A549 (cell line): ENCODE results near the gene CHCHD6. TPM values are rescaled to one million over a fixed set of nuclear protein-coding genes. Genes with fewer than 3 reads are reported as not detected.

Source experiments
- ATAC-seq, 2 experiments: fragments of 200-7000 bp in 1 of 2; fragments of >200 bp in 1 of 2; cut with Nextera tagmentation in 1 of 2; cut with Tn5 transposase in 1 of 2; 3 replicates each; pipeline versions ENCODE4 v1.8.0 to v1.9.1; 2018 to 2020; ENCODE audit warnings: mild to moderate bottlenecking in 1 of 2, moderate library complexity in 1 of 2
- CTCF ChIA-PET: fragments of 300-600 bp; sonication (Branson Sonifier 250); formaldehyde crosslinking; extraction: SDS; loops from one replicate; lab custom pipeline; 2021; ENCODE audit warnings: antibody characterized with exemption, inconsistent platforms; lab: Yijun Ruan, JAX
- POLR2A ChIA-PET: fragments of 350-600 bp; formaldehyde crosslinking; extraction: SDS; loops from one replicate; lab custom pipeline; 2021; ENCODE audit warnings: antibody characterized with exemption, inconsistent platforms; lab: Yijun Ruan, JAX
- DNase-seq, 2 experiments: peaks; one replicate each; pipeline versions ENCODE4 v3.0.0 to v3.0.0-alpha.2; 2011 to 2016; ENCODE audit warnings: low read depth in 1 of 2, low spot score in 1 of 2
- FAIRE-seq: peaks from 2 replicates; lab custom pipeline; 2011; peaks lifted over from hg19 to GRCh38; lab: Jason Lieb, UNC
- H3K27ac ChIP-seq, 2 experiments: fragments of >200 bp; sonication (Bioruptor Twin); formaldehyde crosslinking; 3 replicates each; pipeline ENCODE4 v1.5.1; 2016 to 2017
- H3K4me1 ChIP-seq: fragments of >200 bp; sonication (Bioruptor Twin); formaldehyde crosslinking; 3 replicates; pipeline ENCODE4 v1.6.1; 2016
- H3K4me2 ChIP-seq: fragments of >200 bp; sonication (Bioruptor Twin); formaldehyde crosslinking; 3 replicates; pipeline ENCODE4 v1.6.1; 2016
- H3K4me3 ChIP-seq: fragments of >200 bp; sonication (Bioruptor Twin); formaldehyde crosslinking; 3 replicates; pipeline ENCODE4 v1.5.1; 2016
- H3K9me3 ChIP-seq: fragments of >200 bp; sonication (Bioruptor Twin); formaldehyde crosslinking; 3 replicates; pipeline ENCODE4 v1.6.1; 2016
- ATOH8 ChIP-seq: fragments of 250-450 bp; sonication (Bioruptor Pico); IDR thresholded peaks from 2 replicates; pipeline ENCODE4 v1.5.0; 2020; ENCODE audit warnings: low read depth, mild to moderate bottlenecking, moderate library complexity
- CEBPB ChIP-seq, 2 experiments: fragments of >200 bp in 1 of 2; sonication (Bioruptor Twin) in 1 of 2; formaldehyde crosslinking in 1 of 2; IDR thresholded peaks; 2 replicates each; pipeline ENCODE4 v1.6.1; 2012 to 2016
- CHD4 ChIP-seq: fragments of 200-600 bp; sonication (generic); IDR thresholded peaks from 2 replicates; pipeline ENCODE4 v1.6.1; 2016; ENCODE audit warnings: antibody characterized with exemption, mild to moderate bottlenecking, borderline replicate concordance
- EHMT2 ChIP-seq: fragments of 200-600 bp; sonication (generic); IDR thresholded peaks from 2 replicates; pipeline ENCODE4 v1.6.1; 2016; ENCODE audit warnings: antibody characterized with exemption, low read depth, mild to moderate bottlenecking, moderate library complexity
- EP300 ChIP-seq, 2 experiments: fragments of >200 bp; sonication (Bioruptor Twin); formaldehyde crosslinking; IDR thresholded peaks; 2 replicates in 1 of 2; 3 replicates in 1 of 2; pipeline ENCODE4 v1.6.1; 2016 to 2017
- ESRRA ChIP-seq: fragments of 150-350 bp; IDR thresholded peaks from 2 replicates; pipeline ENCODE4 v1.6.1; 2014; ENCODE audit warnings: mild to moderate bottlenecking, low read length, borderline replicate concordance
- FOSB ChIP-seq: fragments of 250-450 bp; sonication (Bioruptor Pico); IDR thresholded peaks from 2 replicates; pipeline ENCODE4 v1.5.0; 2020; ENCODE audit warnings: mild to moderate bottlenecking, moderate library complexity
- FOSL2 ChIP-seq, 2 experiments: fragments of 450-650 bp in 1 of 2; fragments of >200 bp in 1 of 2; sonication (Bioruptor Twin) in 1 of 2; formaldehyde crosslinking; IDR thresholded peaks; 2 replicates each; pipeline versions ENCODE4 v1.5.0 to v1.6.1; 2016 to 2020; ENCODE audit warnings: mild to moderate bottlenecking in 1 of 2, moderate library complexity in 1 of 2
- HDAC2 ChIP-seq: fragments of 200-600 bp; sonication (generic); IDR thresholded peaks from 2 replicates; pipeline ENCODE4 v1.6.1; 2016
- HOXB13 ChIP-seq: fragments of 250-450 bp; sonication (Bioruptor Pico); IDR thresholded peaks from 2 replicates; pipeline ENCODE4 v1.5.0; 2020; ENCODE audit warnings: low read depth, mild to moderate bottlenecking, moderate library complexity
- JUNB ChIP-seq: fragments of >200 bp; sonication (Bioruptor Twin); formaldehyde crosslinking; IDR thresholded peaks from 2 replicates; pipeline ENCODE4 v1.6.1; 2016
- KDM1A ChIP-seq: fragments of 200-600 bp; sonication (generic); IDR thresholded peaks from 2 replicates; pipeline ENCODE4 v1.6.1; 2016; ENCODE audit warnings: low read depth, mild to moderate bottlenecking
- KDM5A ChIP-seq: fragments of 200-600 bp; sonication (generic); IDR thresholded peaks from 2 replicates; pipeline ENCODE4 v1.6.1; 2016; ENCODE audit warnings: antibody characterized with exemption, mild to moderate bottlenecking
- MAZ ChIP-seq: fragments of 150-350 bp; IDR thresholded peaks from 2 replicates; pipeline ENCODE4 v1.6.1; 2014; ENCODE audit warnings: antibody characterized with exemption, low read depth, low read length, borderline replicate concordance
- MYC ChIP-seq: IDR thresholded peaks from 2 replicates; pipeline ENCODE4 v1.6.1; 2012; ENCODE audit warnings: mild to moderate bottlenecking, inconsistent platforms, low read length, improper control_type of control experiment, borderline replicate concordance
- NPAS2 ChIP-seq: fragments of 250-450 bp; sonication (Bioruptor Pico); IDR thresholded peaks from 2 replicates; pipeline ENCODE4 v1.8.0; 2022; ENCODE audit warnings: mild to moderate bottlenecking, moderate library complexity, borderline replicate concordance
- NR3C1 ChIP-seq: fragments of >200 bp; sonication (Bioruptor Twin); formaldehyde crosslinking; IDR thresholded peaks from 3 replicates; pipeline ENCODE4 v1.6.1; 2017
- POLR2A ChIP-seq: IDR thresholded peaks from 2 replicates; pipeline ENCODE4 v1.6.1; 2012; ENCODE audit warnings: mild to moderate bottlenecking, low read length
- WGBS: methylation state at CpG from one replicate; pipeline ENCODE4 v1.1.6; 2017; ENCODE audit errors: missing lambda C conversion rate; 5-methylcytosine and 5-hydroxymethylcytosine counted together
- polyA plus RNA-seq, 4 experiments: library from polyadenylated mRNA; depleted of rRNA in 3 of 4; stranded (reverse); fragments of >200 nt; fragmentation: RNase III in 1 of 4; extraction: RNeasy Plus Mini Kit Qiagen cat#74134 plus additional on column Dnase treatment in 1 of 4; gene quantifications; 2 replicates in 3 of 4; 3 replicates in 1 of 4; pipeline ENCODE4 v1.2.3, GENCODE V29; 2011 to 2017
- TF ChIP-seq, protein P1 (sequence below): IDR thresholded peaks from 2 replicates; pipeline ENCODE4 v1.6.1; 2012

The CHCHD6 gene
- polyA plus RNA-seq, 2 of the 4 experiments (the other 2 are of a cell fraction): 15.0 to 18.1 TPM

GRCh38 chr3:126749931-126750755 is 46.1 kb downstream of the CHCHD6 start:
- peaks cover 33% of the 10 kb centered on the region for H3K4me1 ChIP-seq
- no peak overlapping the region for H3K4me3 ChIP-seq
- FAIRE-seq: no peak
- H3K4me2 ChIP-seq: no peak overlapping the region
- DNase-seq: no peak
- POLR2A ChIA-PET: no interaction called here
- H3K9me3 ChIP-seq: no peaks in the 10 kb centered on the region
- TF ChIP-seq CEBPB (IDR thresholded peaks at IDR 0.05) (peak in 1 of 2 experiments; percentile 63; a peak in 3 of 4 replicates), CHD4 (no peak)
- TF ChIP-seq, all 56 proteins: peak for 1
- CTCF ChIA-PET: interaction anchor here (0.9 to 1.8 kb wide), 4 partner anchors 71 to 706 kb away, joined by 3 to 7 read pairs (median 4); partner anchors contain the start of gene PLXNA1
- 91% methylated on average over 6 of the region's 8 CpGs for WGBS
- H3K27ac ChIP-seq: no peak overlapping the region
- ATAC-seq: no peak

DNA sequence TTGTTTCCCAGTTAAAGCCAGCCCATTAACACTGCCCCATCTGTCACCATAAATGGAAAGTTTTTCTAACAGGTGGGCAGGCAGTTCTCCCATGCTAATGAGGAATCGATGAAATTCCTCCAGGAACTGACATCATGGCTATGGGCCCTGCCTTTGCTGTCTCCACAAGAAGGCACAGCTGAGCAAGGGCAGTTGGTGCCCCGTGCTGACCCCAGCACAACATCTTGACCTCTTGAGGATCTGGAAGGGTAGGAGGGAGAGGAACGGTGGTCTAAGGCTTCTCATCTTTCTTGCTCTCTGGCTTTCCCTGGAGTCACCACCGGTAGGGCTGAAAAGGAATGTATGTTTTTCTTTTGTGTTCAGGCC is 46.7 kb downstream of the CHCHD6 start:
- Histone ChIP-seq H3K27ac (no peak overlapping the region), H3K9me3 (no peaks in the 10 kb centered on the region), H3K4me2 (no peak overlapping the region)
- DNase-seq: no peak
- no peak for FAIRE-seq
- no peak for TF ChIP-seq JUNB
- TF ChIP-seq EP300 (IDR thresholded peaks at IDR 0.05): no peak
- TF ChIP-seq CEBPB (IDR thresholded peaks at IDR 0.05): no peak
- no peak for TF ChIP-seq ESRRA
- TF ChIP-seq KDM1A: no peak
- no peak for TF ChIP-seq HOXB13 (CRISPR knock-in tag)
- TF ChIP-seq, all 56 proteins: peak for 0
- 66% methylated on average over 4 of the region's 4 CpGs for WGBS
- ChIA-PET POLR2A (no interaction called here), CTCF (interaction anchor here (0.7 to 5.6 kb wide), 6 partner anchors 72 to 1305 kb away, joined by 3 to 71 read pairs (median 5); partner anchors contain the start of gene PLXNA1)
- peaks cover 27% of the 10 kb centered on the region for H3K4me1 ChIP-seq
- no peak overlapping the region for H3K4me3 ChIP-seq
- ATAC-seq: no peak

- TF ChIP-seq HDAC2 (no peak), EHMT2 (no peak), ATOH8 (no peak), NR3C1 (no peak), MYC (no peak), ESRRA (no peak), HOXB13 (CRISPR knock-in tag) (no peak), FOSL2 (IDR thresholded peaks at IDR 0.05) (no peak), FOSL2 (CRISPR knock-in tag; IDR thresholded peaks at IDR 0.05) (no peak), CEBPB (IDR thresholded peaks at IDR 0.05) (no peak), FOSB (no peak), MAZ (no peak), NPAS2 (CRISPR knock-in tag) (no peak), POLR2A (no peak), KDM5A (no peak)
- TF ChIP-seq, protein P1, sequence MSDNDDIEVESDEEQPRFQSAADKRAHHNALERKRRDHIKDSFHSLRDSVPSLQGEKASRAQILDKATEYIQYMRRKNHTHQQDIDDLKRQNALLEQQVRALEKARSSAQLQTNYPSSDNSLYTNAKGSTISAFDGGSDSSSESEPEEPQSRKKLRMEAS: no peak
- ChIA-PET CTCF (interaction anchor here (0.6 to 5.6 kb wide), 47 partner anchors 9 to 1304 kb away, joined by 3 to 71 read pairs (median 4); partner anchors contain the start of gene PLXNA1), POLR2A (no interaction called here)
- WGBS: 66% methylated on average over 6 of the region's 7 CpGs
- H3K9me3 ChIP-seq: no peaks in the 10 kb centered on the region
- DNase-seq (no peak), FAIRE-seq (no peak), ATAC-seq (peak; percentile 28 to 55; a peak in 3 of 6 replicates)
- H3K27ac ChIP-seq: peak overlapping the region in 1 of 2 experiments; percentile 74; a peak in 1 of 6 replicates
- peaks cover 17% of the 10 kb centered on the region; the same call in 2 of the 3 replicates for H3K4me1 ChIP-seq
- no peak overlapping the region for H3K4me3 ChIP-seq
- no peak overlapping the region for H3K4me2 ChIP-seq
Observed at GRCh38 chr3:126751611-126752302, 47.7 kb downstream of the CHCHD6 start.
